ENCODE results near the gene PFKFB3.
A peak's percentile ranks its signal among the peaks of the same experiment; 100 is the strongest.

PFKFB3 gene

DNA sequence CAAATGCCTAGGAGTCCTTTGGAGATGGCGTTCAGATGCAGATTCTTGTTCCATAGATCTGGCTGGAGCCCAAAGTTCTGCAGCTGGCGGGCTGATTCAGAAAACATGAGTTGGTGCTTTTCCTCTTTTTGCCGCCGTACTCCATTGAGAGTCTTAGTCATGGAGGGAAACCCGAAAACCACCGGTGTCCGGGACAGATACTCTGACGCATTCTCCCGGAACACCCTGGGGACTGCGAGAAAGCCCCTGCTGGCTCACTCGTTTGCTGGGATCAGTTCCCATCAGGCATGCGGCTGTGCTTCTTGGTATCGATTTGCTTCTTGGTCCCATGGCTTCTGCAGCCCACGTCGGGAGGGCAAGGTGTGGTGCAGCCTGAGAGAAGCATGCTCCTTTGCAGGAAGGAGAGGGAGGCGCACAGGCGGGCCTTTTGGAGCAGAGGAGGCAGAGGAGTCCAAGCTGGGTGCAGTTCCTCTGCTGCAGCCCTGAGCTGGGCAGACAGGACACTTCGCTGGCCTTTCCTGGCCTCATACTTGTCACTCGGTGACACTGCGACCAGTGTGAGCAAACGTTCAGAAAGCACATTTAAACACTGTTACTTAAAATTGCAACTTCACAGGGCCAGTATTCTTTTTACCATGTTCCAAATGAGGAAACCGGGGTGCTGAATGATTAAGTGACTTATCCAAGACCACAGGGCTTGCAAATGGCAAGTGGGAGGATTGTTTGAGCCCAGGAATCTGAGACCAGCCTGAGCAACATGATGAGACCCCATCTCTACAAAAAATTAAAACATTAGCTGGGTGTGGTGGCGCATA, 30.6 kb upstream of the PFKFB3 start:
- no peak overlapping the region for H3K4me3 ChIP-seq (ENCODE audit: low read depth, low read length)
- no peak for DNase-seq (ENCODE audit: low read depth)
- TF ChIP-seq, protein P1, sequence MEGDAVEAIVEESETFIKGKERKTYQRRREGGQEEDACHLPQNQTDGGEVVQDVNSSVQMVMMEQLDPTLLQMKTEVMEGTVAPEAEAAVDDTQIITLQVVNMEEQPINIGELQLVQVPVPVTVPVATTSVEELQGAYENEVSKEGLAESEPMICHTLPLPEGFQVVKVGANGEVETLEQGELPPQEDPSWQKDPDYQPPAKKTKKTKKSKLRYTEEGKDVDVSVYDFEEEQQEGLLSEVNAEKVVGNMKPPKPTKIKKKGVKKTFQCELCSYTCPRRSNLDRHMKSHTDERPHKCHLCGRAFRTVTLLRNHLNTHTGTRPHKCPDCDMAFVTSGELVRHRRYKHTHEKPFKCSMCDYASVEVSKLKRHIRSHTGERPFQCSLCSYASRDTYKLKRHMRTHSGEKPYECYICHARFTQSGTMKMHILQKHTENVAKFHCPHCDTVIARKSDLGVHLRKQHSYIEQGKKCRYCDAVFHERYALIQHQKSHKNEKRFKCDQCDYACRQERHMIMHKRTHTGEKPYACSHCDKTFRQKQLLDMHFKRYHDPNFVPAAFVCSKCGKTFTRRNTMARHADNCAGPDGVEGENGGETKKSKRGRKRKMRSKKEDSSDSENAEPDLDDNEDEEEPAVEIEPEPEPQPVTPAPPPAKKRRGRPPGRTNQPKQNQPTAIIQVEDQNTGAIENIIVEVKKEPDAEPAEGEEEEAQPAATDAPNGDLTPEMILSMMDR (IDR thresholded peaks at IDR 0.05; ENCODE audit: control insufficient read depth, extremely low read depth, insufficient read depth): no peak

DNA sequence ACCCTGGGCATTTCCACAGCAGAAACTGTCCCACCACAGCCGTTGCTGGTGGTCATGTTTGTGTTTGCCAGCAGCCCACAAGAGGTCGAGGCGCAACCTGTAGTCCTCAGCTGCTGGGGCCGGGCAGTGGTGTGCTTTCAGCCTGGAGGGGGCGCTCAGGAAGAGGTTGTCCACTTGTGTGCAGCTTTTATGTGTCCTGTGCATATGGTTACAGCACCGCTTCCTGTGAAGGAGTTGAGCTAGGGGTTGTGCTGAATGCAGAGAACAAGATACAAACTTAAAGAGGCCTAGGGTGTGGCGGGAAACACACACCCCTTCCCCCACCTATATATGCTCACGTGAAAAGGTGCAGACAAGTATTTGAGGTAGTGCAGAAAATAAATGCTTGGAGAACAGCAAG, 29.5 kb upstream of the PFKFB3 start:
- TF ChIP-seq, protein P1 (IDR thresholded peaks at IDR 0.05; ENCODE audit: control insufficient read depth, extremely low read depth, insufficient read depth): peak; percentile 28
- DNase-seq (ENCODE audit: low read depth): no peak
- H3K4me3 ChIP-seq (ENCODE audit: low read depth, low read length): no peak overlapping the region

DNA sequence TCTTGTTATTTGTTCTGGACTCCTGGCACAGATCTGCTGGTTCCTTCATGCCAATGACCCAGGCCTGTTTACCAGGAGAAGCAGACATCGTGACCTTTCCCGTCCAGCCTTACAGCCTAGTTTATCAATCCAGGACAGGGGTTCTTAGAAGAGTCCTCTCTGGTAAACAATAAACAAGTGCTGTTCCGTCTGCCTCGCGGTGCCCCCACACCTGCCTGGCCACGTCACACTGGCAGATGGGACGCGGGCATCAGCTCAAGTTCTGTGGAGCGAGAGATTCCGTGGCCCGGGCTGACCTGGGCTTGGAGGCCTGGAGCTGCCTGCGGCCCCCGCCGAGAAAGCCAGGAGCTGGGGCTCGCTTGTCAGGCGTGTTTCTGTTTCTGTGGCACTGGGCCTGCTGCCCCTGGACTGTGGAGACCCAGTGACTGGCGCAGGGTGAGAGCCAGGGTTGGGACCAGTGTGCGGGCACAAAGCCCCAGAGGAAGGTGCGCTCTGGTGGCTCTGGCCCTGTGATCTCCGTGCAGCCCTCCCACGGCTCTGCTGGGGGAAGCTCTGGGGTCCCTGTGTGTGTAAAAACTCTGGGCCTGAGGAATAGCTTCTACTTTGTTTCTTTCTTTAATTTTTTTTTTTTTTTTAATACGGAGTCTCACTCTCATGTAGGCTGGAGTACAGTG, 28.4 kb upstream of the PFKFB3 start:
- TF ChIP-seq, protein P1 (IDR thresholded peaks at IDR 0.05; ENCODE audit: control insufficient read depth, extremely low read depth, insufficient read depth): no peak
- peak; percentile 63 for DNase-seq (ENCODE audit: low read depth)
- H3K4me3 ChIP-seq (ENCODE audit: low read depth, low read length): no peak overlapping the region

DNA sequence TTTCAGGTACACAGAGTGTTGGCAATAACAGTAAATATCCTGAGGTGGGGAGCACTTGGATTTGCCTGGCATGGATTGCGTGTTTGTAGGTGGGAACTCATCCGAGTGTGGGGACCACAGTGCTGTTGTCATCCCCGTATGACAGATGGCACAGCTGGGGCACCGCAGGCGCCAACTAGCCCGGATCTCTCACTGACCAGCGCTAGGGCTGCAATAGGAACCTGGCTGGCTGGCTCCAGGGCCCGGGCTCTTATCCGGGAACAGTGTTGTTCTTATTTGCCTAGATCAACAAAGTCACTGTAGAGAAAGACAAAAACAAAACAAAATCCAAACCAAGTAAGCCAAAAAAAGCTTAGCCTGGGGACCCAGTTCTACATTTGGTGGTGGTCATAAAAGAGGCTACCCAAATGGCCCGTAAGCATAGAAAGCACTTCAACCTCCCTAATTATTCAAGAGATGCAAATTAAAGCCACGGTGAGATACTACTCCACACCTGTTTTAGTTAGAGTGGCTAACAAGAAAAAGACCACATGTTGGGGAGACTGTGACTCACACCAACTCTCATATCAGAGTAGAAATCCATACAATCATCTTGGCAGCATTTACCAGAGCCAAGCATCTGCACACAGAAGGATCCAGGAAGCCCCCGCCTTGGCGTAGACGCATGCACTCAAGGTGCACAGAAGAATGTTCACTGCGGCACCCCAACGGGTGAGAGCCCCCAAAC, 27.2 kb upstream of the PFKFB3 start:
- no peak for DNase-seq (ENCODE audit: low read depth)
- H3K4me3 ChIP-seq (ENCODE audit: low read depth, low read length): no peak overlapping the region
- TF ChIP-seq, protein P1 (IDR thresholded peaks at IDR 0.05; ENCODE audit: control insufficient read depth, extremely low read depth, insufficient read depth): no peak

DNA sequence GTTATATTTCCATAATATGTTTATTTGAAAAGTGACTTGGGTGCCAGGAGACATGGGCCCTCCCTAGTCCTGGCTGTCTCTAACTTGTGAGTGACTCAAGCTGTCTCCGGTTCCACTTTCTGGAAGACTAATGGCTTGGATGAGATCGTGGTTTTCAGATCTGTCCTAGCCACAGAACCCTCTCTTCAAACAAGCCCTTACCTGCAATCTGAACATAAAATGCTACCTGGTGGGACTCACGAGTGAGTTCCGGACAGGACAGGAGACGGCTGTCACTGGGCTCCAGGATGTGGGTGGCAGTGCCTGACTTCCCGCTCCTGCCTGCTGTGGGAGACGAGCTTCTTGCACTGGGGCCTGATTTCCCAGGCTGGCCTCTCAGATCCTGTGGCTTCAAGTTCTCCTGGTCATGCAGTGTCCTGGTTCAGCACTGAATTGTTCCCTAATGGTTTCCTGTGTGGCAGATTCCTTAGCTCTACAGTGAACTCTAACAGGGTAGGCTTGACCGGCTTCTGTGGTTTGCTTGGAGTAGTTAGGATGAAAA, 26.0 kb upstream of the PFKFB3 start:
- TF ChIP-seq, protein P1 (IDR thresholded peaks at IDR 0.05; ENCODE audit: control insufficient read depth, extremely low read depth, insufficient read depth): no peak
- no peak overlapping the region for H3K4me3 ChIP-seq (ENCODE audit: low read depth, low read length)

DNA sequence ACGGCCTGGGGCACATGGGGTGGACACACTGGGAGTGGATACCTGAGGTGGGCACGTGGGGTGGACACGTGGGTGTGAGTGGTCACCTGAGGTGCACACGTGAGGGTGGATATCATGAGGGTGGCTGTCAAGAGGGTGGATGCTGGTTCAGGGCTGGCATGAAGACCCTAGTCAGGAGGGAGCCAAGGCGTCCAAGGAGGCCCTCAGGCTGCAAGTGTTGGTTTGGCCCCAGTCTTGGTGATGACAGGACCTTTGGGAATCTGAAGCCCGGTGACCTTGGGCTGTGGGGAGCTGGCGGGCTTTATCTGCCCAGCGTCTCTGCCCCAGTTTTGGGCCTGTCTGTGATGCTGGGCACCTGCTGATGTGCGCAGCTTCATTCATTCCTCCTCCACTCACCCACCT, 24.9 kb upstream of the PFKFB3 start:
- no peak for DNase-seq (ENCODE audit: low read depth)
- no peak overlapping the region for H3K4me3 ChIP-seq (ENCODE audit: low read depth, low read length)
- TF ChIP-seq, protein P1 (IDR thresholded peaks at IDR 0.05; ENCODE audit: control insufficient read depth, extremely low read depth, insufficient read depth): no peak

More for the DNA sequence above, 26.0 kb upstream of the PFKFB3 start:
- DNase-seq (ENCODE audit: low read depth): no peak

Measured in LNCaP clone FGC (cell line).